K562 (cell line): ENCODE results near the gene DEPP1. TPM values are rescaled to one million over a fixed set of nuclear protein-coding genes. Genes with fewer than 3 reads are reported as not detected.

Experiments
- ATF2 ChIP-seq: sonication (generic); formaldehyde crosslinking; IDR thresholded peaks from 2 replicates; pipeline ENCODE4 v1.8.1; 2022; ENCODE audit warnings: missing genetic modification reagents
- CREB3L1 ChIP-seq: fragments of 450-650 bp; IDR thresholded peaks from 2 replicates; pipeline ENCODE4 v1.6.1; 2014; ENCODE audit warnings: low read depth, mild to moderate bottlenecking, moderate library complexity, borderline replicate concordance
- ELF2 ChIP-seq: fragments of 250-450 bp; sonication (Bioruptor Pico); IDR thresholded peaks from 2 replicates; pipeline ENCODE4 v1.5.0; 2021; ENCODE audit warnings: mild to moderate bottlenecking
- ELK3 ChIP-seq: fragments of 450-650 bp; formaldehyde crosslinking; IDR thresholded peaks from 2 replicates; pipeline ENCODE4 v1.4.0; 2020; ENCODE audit warnings: mild to moderate bottlenecking
- FOXP4 ChIP-seq: sonication (generic); formaldehyde crosslinking; IDR thresholded peaks from 2 replicates; pipeline ENCODE4 v1.8.0; 2022; ENCODE audit warnings: mild to moderate bottlenecking, missing genetic modification reagents, borderline replicate concordance
- HMBOX1 ChIP-seq: sonication (generic); IDR thresholded peaks from 2 replicates; pipeline ENCODE4 v1.6.1; 2016
- KAT2B ChIP-seq: IDR thresholded peaks from one replicate; pipeline ENCODE4 v1.6.1; 2012; ENCODE audit warnings: low read depth, mild to moderate bottlenecking, control low read depth, inconsistent platforms, low read length, moderate library complexity
- RFX1 ChIP-seq: fragments of 450-650 bp; IDR thresholded peaks from 2 replicates; pipeline ENCODE4 v1.6.1; 2016; ENCODE audit warnings: mild to moderate bottlenecking, moderate library complexity
- RFX5 ChIP-seq: IDR thresholded peaks from 2 replicates; pipeline ENCODE4 v1.6.1; 2011; ENCODE audit warnings: low read depth, mild to moderate bottlenecking, improper control_type of control experiment, low read length
- SREBF1 ChIP-seq: fragments of 150-350 bp; IDR thresholded peaks from 2 replicates; pipeline ENCODE4 v1.6.1; 2014; ENCODE audit warnings: antibody characterized with exemption, low read depth, low read length, borderline replicate concordance
- TAF15 ChIP-seq: fragments of 200-400 bp; formaldehyde crosslinking; IDR thresholded peaks from 2 replicates; pipeline ENCODE4 v1.6.1; 2017; ENCODE audit warnings: mild to moderate bottlenecking, low read depth, low read length, moderate library complexity
- ZNF224 ChIP-seq: sonication (generic); formaldehyde crosslinking; IDR thresholded peaks from 2 replicates; pipeline ENCODE4 v1.8.0; 2022; ENCODE audit warnings: mild to moderate bottlenecking, missing genetic modification reagents
- polyA plus RNA-seq, 8 experiments: library from polyadenylated mRNA; depleted of rRNA in 4 of 8; stranded (reverse) in 5 of 8; unstranded in 3 of 8; fragments of >200 nt; fragmentation: Nextera tagmentation in 2 of 8; fragmentation: Illumina TruSeq in 1 of 8; extraction: Ambion mirVana in 2 of 8; extraction: Trizol in 1 of 8; gene quantifications; 2 replicates each; pipeline versions ENCODE4 v1.2.1 to v1.2.3, GENCODE V29; 2011 to 2014; ENCODE audit warnings: inconsistent platforms in 1 of 8, missing spikeins in 1 of 8
- total RNA-seq, 7 experiments: library from RNA; depleted of rRNA in 6 of 7; stranded (reverse); fragments of >200 nt in 6 of 7; fragmentation: Illumina TruSeq in 2 of 7; extraction: Trizol in 2 of 7; gene quantifications; 2 replicates each; pipeline versions ENCODE4 v1.2.1 to v1.2.3, GENCODE V29; 2011 to 2021; ENCODE audit warnings: low replicate concordance in 1 of 7

Gene DEPP1
- total and polyA plus RNA-seq, 9 of the 15 experiments (the other 6 are each of a cell fraction or from before 2014, with no cell fraction given): 0.04 to 0.54 (median 0.20) TPM; not detected in 1

GRCh38 chr10:44990302-44990655 is 11.7 kb upstream of the DEPP1 start (continued):
- TF ChIP-seq KAT2B: no peak
- no peak for TF ChIP-seq RFX5
- TF ChIP-seq ATF2 (CRISPR knock-in tag): no peak
- no peak for TF ChIP-seq ELF2 (CRISPR knock-in tag)
- no peak for TF ChIP-seq SREBF1
- no peak for TF ChIP-seq FOXP4
- no peak for TF ChIP-seq CREB3L1
- no peak for TF ChIP-seq ELK3 (CRISPR knock-in tag)
- TF ChIP-seq ZNF224 (CRISPR knock-in tag): no peak
- TF ChIP-seq TAF15: no peak
- no peak for TF ChIP-seq RFX1
- TF ChIP-seq HMBOX1: no peak
